ENCODE measurements around the gene CD55. TPM values are rescaled to one million over a fixed set of nuclear protein-coding genes. Genes with fewer than 3 reads are reported as not detected.

Gene CD55
- total RNA-seq, 1 donor from 2014 or later, result 35.1 TPM

DNA sequence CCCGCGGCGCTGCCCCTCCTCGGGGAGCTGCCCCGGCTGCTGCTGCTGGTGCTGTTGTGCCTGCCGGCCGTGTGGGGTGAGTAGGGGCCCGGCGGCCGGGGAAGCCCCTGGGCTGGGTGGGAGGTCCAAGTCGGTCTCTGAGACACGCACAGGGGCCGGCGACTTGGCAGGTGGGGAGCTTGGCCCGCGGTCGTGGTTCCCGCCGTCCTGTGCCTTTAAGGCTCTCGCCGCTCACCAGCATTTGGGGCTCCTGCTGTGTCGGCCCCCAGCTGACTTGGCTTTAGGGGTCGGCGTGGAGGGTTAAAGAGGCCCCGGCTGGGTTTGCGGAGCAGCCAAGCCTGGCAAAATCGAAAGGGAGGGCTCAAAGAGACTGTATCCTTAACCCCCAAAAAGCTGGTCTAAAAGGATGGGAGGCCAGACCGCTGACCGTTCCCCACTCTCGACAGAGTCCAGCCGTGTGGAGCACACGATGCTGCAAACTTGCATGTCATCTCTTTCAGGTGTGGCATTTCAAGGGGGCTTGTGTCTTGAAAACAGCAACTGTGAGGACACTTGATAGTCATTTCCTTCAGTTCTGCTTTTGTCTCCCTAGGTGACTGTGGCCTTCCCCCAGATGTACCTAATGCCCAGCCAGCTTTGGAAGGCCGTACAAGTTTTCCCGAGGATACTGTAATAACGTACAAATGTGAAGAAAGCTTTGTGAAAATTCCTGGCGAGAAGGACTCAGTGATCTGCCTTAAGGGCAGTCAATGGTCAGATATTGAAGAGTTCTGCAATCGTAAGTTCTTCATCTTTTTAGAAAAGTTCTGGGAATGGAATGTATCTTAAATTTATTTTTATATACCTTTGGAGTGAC lies 540 bp downstream of the CD55 start:
- peak overlapping the region; percentile 99 for H3K27ac Mint-ChIP-seq
- peaks cover 28% of the 10 kb centered on the region for H3K4me1 Mint-ChIP-seq
- DNase-seq (ENCODE audit: low spot score in 2 of 2, unreplicated experiment in 2 of 2), result no peak
- H3K36me3 Mint-ChIP-seq, result peaks cover 11% of the 10 kb centered on the region
- TF ChIP-seq, protein P1, sequence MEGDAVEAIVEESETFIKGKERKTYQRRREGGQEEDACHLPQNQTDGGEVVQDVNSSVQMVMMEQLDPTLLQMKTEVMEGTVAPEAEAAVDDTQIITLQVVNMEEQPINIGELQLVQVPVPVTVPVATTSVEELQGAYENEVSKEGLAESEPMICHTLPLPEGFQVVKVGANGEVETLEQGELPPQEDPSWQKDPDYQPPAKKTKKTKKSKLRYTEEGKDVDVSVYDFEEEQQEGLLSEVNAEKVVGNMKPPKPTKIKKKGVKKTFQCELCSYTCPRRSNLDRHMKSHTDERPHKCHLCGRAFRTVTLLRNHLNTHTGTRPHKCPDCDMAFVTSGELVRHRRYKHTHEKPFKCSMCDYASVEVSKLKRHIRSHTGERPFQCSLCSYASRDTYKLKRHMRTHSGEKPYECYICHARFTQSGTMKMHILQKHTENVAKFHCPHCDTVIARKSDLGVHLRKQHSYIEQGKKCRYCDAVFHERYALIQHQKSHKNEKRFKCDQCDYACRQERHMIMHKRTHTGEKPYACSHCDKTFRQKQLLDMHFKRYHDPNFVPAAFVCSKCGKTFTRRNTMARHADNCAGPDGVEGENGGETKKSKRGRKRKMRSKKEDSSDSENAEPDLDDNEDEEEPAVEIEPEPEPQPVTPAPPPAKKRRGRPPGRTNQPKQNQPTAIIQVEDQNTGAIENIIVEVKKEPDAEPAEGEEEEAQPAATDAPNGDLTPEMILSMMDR (IDR thresholded peaks at IDR 0.05; ENCODE audit: unreplicated experiment), result no peak
- peaks cover 8% of the 10 kb centered on the region for H3K27me3 Mint-ChIP-seq (ENCODE audit: low read depth)
- H3K9me3 Mint-ChIP-seq, result no peaks in the 10 kb centered on the region
- peak overlapping the region; percentile 92 for H3K4me3 Mint-ChIP-seq

DNA sequence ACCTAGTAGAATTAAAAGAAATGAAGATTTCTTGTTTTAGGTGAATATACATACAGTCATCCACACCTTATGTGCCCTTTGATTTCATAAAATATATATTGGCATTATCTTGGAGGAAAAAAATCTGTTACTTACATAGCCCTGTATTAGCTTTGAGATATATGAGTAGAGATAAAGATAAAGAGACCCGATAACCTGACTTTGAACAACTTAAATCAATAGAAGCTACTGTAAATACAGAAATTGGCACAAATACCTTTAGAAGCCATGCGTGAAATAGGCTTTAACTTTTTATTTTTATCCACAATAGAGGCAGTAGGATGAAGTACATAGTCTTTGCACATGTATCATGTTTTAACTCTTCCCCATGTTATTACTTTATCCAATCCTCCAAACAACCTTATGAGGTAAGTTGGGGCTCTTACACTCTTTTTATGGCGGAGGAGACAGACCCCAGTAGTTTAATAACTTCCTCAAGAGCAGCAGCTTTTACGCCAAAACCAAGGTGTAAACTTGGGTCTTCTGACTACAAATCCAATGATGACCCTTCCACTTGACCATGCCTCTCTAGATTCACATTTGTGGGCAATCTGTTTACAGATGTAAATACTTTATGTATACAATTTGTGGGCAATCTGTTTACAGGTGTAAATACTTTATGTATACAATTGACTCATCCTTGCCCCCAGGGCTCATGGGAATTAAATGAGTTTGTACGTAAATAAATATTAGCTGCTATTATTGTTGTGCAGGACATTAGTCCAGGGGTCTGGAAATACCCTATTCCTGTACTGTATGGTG lies 2.1 kb downstream of the CD55 start:
- no peak overlapping the region for H3K4me3 Mint-ChIP-seq
- TF ChIP-seq, protein P1 (IDR thresholded peaks at IDR 0.05; ENCODE audit: unreplicated experiment), result no peak
- peaks cover 19% of the 10 kb centered on the region for H3K36me3 Mint-ChIP-seq
- H3K9me3 Mint-ChIP-seq, result no peaks in the 10 kb centered on the region
- DNase-seq (ENCODE audit: low spot score in 2 of 2, unreplicated experiment in 2 of 2), result no peak
- peaks cover 8% of the 10 kb centered on the region for H3K27me3 Mint-ChIP-seq (ENCODE audit: low read depth)
- H3K27ac Mint-ChIP-seq, result no peak overlapping the region
- peaks cover 15% of the 10 kb centered on the region for H3K4me1 Mint-ChIP-seq

DNA sequence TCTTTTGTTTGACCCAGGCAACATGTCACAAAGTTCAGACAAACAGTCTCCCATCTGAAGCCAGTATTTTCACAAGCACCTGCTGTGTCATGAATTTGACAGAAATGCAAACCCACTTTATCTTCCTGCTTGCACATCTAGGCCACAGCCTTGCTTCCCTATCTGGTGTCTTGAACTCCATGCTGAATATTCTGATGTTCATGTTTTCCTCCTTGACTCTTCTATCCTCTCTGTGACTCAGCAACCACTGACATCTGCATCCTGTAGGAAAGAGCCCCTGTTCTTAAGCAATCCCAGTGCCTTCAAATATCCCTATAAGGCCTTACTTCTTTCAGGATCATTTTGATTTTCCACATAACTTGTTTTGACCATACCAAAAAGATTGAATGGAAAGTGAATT lies 6.5 kb downstream of the CD55 start:
- DNase-seq (ENCODE audit: low spot score in 2 of 2, unreplicated experiment in 2 of 2), result no peak
- Mint-ChIP-seq H3K27ac (no peak overlapping the region), H3K4me3 (no peak overlapping the region), H3K36me3 (peaks cover 27% of the 10 kb centered on the region), H3K9me3 (peaks cover 3% of the 10 kb centered on the region), H3K27me3 (ENCODE audit: low read depth) (no peaks in the 10 kb centered on the region), H3K4me1 (peaks cover 4% of the 10 kb centered on the region)
- TF ChIP-seq, protein P1 (IDR thresholded peaks at IDR 0.05; ENCODE audit: unreplicated experiment), result no peak

DNA sequence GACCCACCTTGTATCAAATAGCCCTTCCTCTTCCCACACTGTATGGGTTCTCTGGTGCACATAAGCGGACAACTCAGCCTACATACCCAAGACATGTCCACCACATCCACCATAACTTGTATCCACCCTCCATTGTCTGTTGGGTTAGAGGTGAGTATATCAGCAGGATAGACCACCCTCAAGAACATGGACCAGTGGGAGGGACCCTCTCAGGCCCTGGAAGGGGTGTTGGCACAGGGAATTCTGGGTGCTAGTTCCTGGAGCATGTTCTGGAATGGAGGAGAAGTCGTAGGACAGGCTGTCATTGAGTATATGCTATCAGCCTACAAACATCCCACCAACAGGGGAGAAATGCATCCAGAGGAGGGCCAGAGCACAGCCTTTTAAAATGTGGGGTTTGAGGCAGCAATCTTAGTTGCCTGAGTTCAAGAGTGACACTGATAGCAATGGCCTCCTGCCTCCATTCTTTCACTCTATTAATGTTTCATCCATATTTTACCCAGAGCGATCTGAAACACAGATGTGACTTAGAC lies 7.5 kb downstream of the CD55 start:
- Mint-ChIP-seq H3K36me3 (peaks cover 37% of the 10 kb centered on the region), H3K27me3 (ENCODE audit: low read depth) (no peaks in the 10 kb centered on the region), H3K4me1 (no peaks in the 10 kb centered on the region), H3K4me3 (no peak overlapping the region), H3K27ac (no peak overlapping the region), H3K9me3 (peaks cover 12% of the 10 kb centered on the region)
- TF ChIP-seq, protein P1 (IDR thresholded peaks at IDR 0.05; ENCODE audit: unreplicated experiment), result no peak
- DNase-seq (ENCODE audit: low spot score in 2 of 2, unreplicated experiment in 2 of 2), result no peak

DNA sequence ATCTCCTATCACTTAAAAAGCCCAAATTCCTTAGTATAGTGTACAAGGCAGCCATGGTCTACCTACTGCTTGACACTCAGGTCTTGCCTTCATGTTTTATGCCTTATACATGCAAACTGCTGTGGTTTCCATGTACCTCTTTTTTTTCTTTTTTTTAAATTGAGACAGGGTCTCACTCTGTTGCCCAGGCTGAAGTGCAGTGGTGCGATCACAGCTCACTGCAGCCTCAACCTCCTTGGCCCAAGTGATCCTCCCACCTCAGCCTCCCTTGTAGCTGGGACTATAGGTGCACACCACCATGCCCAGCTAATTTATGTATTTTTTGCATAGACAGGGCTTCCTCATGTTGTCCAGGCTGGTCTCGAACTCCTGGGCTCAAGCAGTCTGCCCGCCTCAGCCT lies 8.0 kb downstream of the CD55 start:
- no peaks in the 10 kb centered on the region for H3K27me3 Mint-ChIP-seq (ENCODE audit: low read depth)
- DNase-seq (ENCODE audit: low spot score in 2 of 2, unreplicated experiment in 2 of 2), result no peak
- H3K4me3 Mint-ChIP-seq, result no peak overlapping the region
- H3K27ac Mint-ChIP-seq, result no peak overlapping the region
- TF ChIP-seq, protein P1 (IDR thresholded peaks at IDR 0.05; ENCODE audit: unreplicated experiment), result no peak
- peaks cover 40% of the 10 kb centered on the region for H3K36me3 Mint-ChIP-seq
- H3K9me3 Mint-ChIP-seq, result peaks cover 17% of the 10 kb centered on the region
- H3K4me1 Mint-ChIP-seq, result no peaks in the 10 kb centered on the region
